ENCODE measurements around the gene PCDH18. TPM values are rescaled to one million over a fixed set of nuclear protein-coding genes. Genes with fewer than 3 reads are reported as not detected.

Gene PCDH18
- total and polyA plus RNA-seq, 2 experiments from 2014 or later, result 119 to 255 TPM

GRCh38 chr4:137531168-137531985, 917 bp downstream of the PCDH18 start:
- Histone ChIP-seq H3K4me1 (ENCODE audit: insufficient read depth) (peaks cover 25% of the 10 kb centered on the region), H3K4me2 (ENCODE audit: unreplicated experiment) (peak overlapping the region; percentile 94), H3K9ac (peak overlapping the region; percentile 93), H4K20me1 (ENCODE audit: insufficient read depth) (no peaks in the 10 kb centered on the region), H3K9me3 (ENCODE audit: low read depth) (no peaks in the 10 kb centered on the region), H2AFZ (0 out of 2 replicates have a peak overlapping the region, but pooled peaks have one; percentile 11), H3K9me2 (ENCODE audit: insufficient read depth) (no peaks in the 10 kb centered on the region), H3K4me3 (peak overlapping the region; percentile 98), H3K79me2 (ENCODE audit: insufficient read depth) (peaks cover 83% of the 10 kb centered on the region), H3F3A (ENCODE audit: insufficient read depth) (peaks cover 67% of the 10 kb centered on the region), H3K27me3 (replicated peaks; ENCODE audit: insufficient read depth) (no peaks in the 10 kb centered on the region), H3K36me3 (ENCODE audit: low read depth) (peaks cover 44% of the 10 kb centered on the region), H3K27ac (peak overlapping the region; percentile 88)
- TF ChIP-seq EZH2phosphoT487 (IDR thresholded peaks at IDR 0.05; ENCODE audit: insufficient read depth, low read depth), result no peak
- no peak for TF ChIP-seq EZH2 (IDR thresholded peaks at IDR 0.05; ENCODE audit: insufficient read depth, poor library complexity, severe bottlenecking)
- 0 to 1% methylated on average over 13 of the region's 13 CpGs for WGBS, 2 experiments (ENCODE audit: low coverage in 1 of 2, low lambda C conversion rate in 2 of 2, missing lambda C conversion rate in 2 of 2)
- DNase-seq, result peak; percentile 83
- in situ Hi-C loops (cut with MboI), result loop anchor here (25.0 kb wide), 2 partner anchors 331 to 1156 kb away; no protein-coding TSS in a partner anchor

- WGBS, 2 experiments (ENCODE audit: low coverage in 1 of 2, low lambda C conversion rate in 2 of 2, missing lambda C conversion rate in 2 of 2), result 0 to 1% methylated on average over 7 of the region's 7 CpGs
- peak overlapping the region; percentile 88 for H3K27ac ChIP-seq
- DNase-seq, result peak; percentile 91
- H3K9ac ChIP-seq, result peak overlapping the region; percentile 93
- H3K36me3 ChIP-seq (ENCODE audit: low read depth), result peaks cover 54% of the 10 kb centered on the region
- no peaks in the 10 kb centered on the region for H4K20me1 ChIP-seq (ENCODE audit: insufficient read depth)
- no peaks in the 10 kb centered on the region for H3K9me2 ChIP-seq (ENCODE audit: insufficient read depth)
- in situ Hi-C loops (cut with MboI), result loop anchor here (25.0 kb wide), 2 partner anchors 332 to 1157 kb away; no protein-coding TSS in a partner anchor
- H3K27me3 ChIP-seq (replicated peaks; ENCODE audit: insufficient read depth), result no peaks in the 10 kb centered on the region
- peaks cover 34% of the 10 kb centered on the region for H3K4me1 ChIP-seq (ENCODE audit: insufficient read depth)
- H3K4me3 ChIP-seq, result peak overlapping the region; percentile 98
- peaks cover 75% of the 10 kb centered on the region for H3F3A ChIP-seq (ENCODE audit: insufficient read depth)
- H3K9me3 ChIP-seq (ENCODE audit: low read depth), result no peaks in the 10 kb centered on the region
- peak; percentile 72; the same call in 1 of the 2 replicates for TF ChIP-seq EZH2phosphoT487 (IDR thresholded peaks at IDR 0.05; ENCODE audit: insufficient read depth, low read depth)
- no peak for TF ChIP-seq EZH2 (IDR thresholded peaks at IDR 0.05; ENCODE audit: insufficient read depth, poor library complexity, severe bottlenecking)
- no peak overlapping the region for H2AFZ ChIP-seq
- H3K79me2 ChIP-seq (ENCODE audit: insufficient read depth), result peaks cover 95% of the 10 kb centered on the region
- H3K4me2 ChIP-seq (ENCODE audit: unreplicated experiment), result peak overlapping the region; percentile 94
These were observed 2.1 kb downstream of the PCDH18 start for GRCh38 chr4:137530176-137530575.

GRCh38 chr4:137529432-137529831, 2.9 kb downstream of the PCDH18 start:
- Histone ChIP-seq H3K36me3 (ENCODE audit: low read depth) (peaks cover 59% of the 10 kb centered on the region), H3K4me3 (peak overlapping the region; percentile 98), H2AFZ (no peak overlapping the region), H3K4me2 (ENCODE audit: unreplicated experiment) (peak overlapping the region; percentile 94), H3K27me3 (replicated peaks; ENCODE audit: insufficient read depth) (no peaks in the 10 kb centered on the region), H4K20me1 (ENCODE audit: insufficient read depth) (no peaks in the 10 kb centered on the region), H3K9me3 (ENCODE audit: low read depth) (no peaks in the 10 kb centered on the region), H3K9me2 (ENCODE audit: insufficient read depth) (no peaks in the 10 kb centered on the region), H3K79me2 (ENCODE audit: insufficient read depth) (peaks cover 95% of the 10 kb centered on the region), H3K4me1 (ENCODE audit: insufficient read depth) (peaks cover 34% of the 10 kb centered on the region), H3K9ac (peak overlapping the region; percentile 93), H3K27ac (peak overlapping the region; percentile 88), H3F3A (ENCODE audit: insufficient read depth) (peaks cover 78% of the 10 kb centered on the region)
- DNase-seq, result no peak
- no peak for TF ChIP-seq EZH2 (IDR thresholded peaks at IDR 0.05; ENCODE audit: insufficient read depth, poor library complexity, severe bottlenecking)
- no peak for TF ChIP-seq EZH2phosphoT487 (IDR thresholded peaks at IDR 0.05; ENCODE audit: insufficient read depth, low read depth)
- WGBS, 2 experiments (ENCODE audit: low coverage in 1 of 2, low lambda C conversion rate in 2 of 2, missing lambda C conversion rate in 2 of 2), result 0 to 1% methylated on average over 5 of the region's 5 CpGs
- in situ Hi-C loops (cut with MboI), result loop anchor here (10.0 to 25.0 kb wide), 3 partner anchors 333 to 1158 kb away; no protein-coding TSS in a partner anchor

- Histone ChIP-seq H3K27me3 (replicated peaks; ENCODE audit: insufficient read depth) (no peaks in the 10 kb centered on the region), H3K4me3 (peak overlapping the region; percentile 98), H3K27ac (peak overlapping the region; percentile 88), H3K4me1 (ENCODE audit: insufficient read depth) (peaks cover 34% of the 10 kb centered on the region), H3F3A (ENCODE audit: insufficient read depth) (peaks cover 84% of the 10 kb centered on the region), H2AFZ (no peak overlapping the region), H4K20me1 (ENCODE audit: insufficient read depth) (no peaks in the 10 kb centered on the region), H3K36me3 (ENCODE audit: low read depth) (peaks cover 65% of the 10 kb centered on the region), H3K9me2 (ENCODE audit: insufficient read depth) (no peaks in the 10 kb centered on the region), H3K4me2 (ENCODE audit: unreplicated experiment) (peak overlapping the region; percentile 94), H3K79me2 (ENCODE audit: insufficient read depth) (peaks cover 95% of the 10 kb centered on the region), H3K9ac (peak overlapping the region; percentile 93), H3K9me3 (ENCODE audit: low read depth) (no peaks in the 10 kb centered on the region)
- WGBS, 2 experiments (ENCODE audit: low coverage in 1 of 2, low lambda C conversion rate in 2 of 2, missing lambda C conversion rate in 2 of 2), result 1% methylated on average over 4 of the region's 4 CpGs
- peak; percentile 46 for DNase-seq
- in situ Hi-C loops (cut with MboI), result loop anchor here (10.0 to 25.0 kb wide), 3 partner anchors 334 to 1159 kb away; no protein-coding TSS in a partner anchor
- TF ChIP-seq EZH2 (IDR thresholded peaks at IDR 0.05; ENCODE audit: insufficient read depth, poor library complexity, severe bottlenecking) (no peak), EZH2phosphoT487 (IDR thresholded peaks at IDR 0.05; ENCODE audit: insufficient read depth, low read depth) (no peak)
These were observed 3.6 kb downstream of the PCDH18 start for GRCh38 chr4:137528673-137529072.

All from GM23248 (cell line).